Astrocyte of the cerebellum (primary cell): ENCODE results near the gene SMARCA2.
A peak's percentile ranks its signal among the peaks of the same experiment; 100 is the strongest.

Experiments
- DNase-seq: peaks from one replicate; pipeline ENCODE4 v3.0.0-alpha.2; 2011; ENCODE audit warnings: low read depth
- H3K4me3 ChIP-seq: 2 replicates; pipeline ENCODE4 v1.5.1; 2011; ENCODE audit warnings: mild to moderate bottlenecking, low read depth, low read length, moderate library complexity
- CTCF ChIP-seq: IDR thresholded peaks from 2 replicates; pipeline ENCODE4 v1.5.1; 2012; ENCODE audit warnings: low read length, low read depth, moderate library complexity, mild to moderate bottlenecking; ENCODE audit errors: missing control alignments
- in situ Hi-C: cut with HindIII; loops from 2 replicates; pipeline ENCODE4 v1.10.0; 2017; ENCODE audit warnings: low sequenced_read_pairs

The SMARCA2 gene

GRCh38 chr9:2177121-2177520 lies 162.0 kb downstream of the SMARCA2 start:
- H3K4me3 ChIP-seq: no peak overlapping the region
- DNase-seq: no peak
- in situ Hi-C loops: no loop called here
- TF ChIP-seq CTCF: no peak

GRCh38 chr9:2178034-2178734 lies 163.0 kb downstream of the SMARCA2 start:
- TF ChIP-seq CTCF: no peak
- in situ Hi-C loops: no loop called here
- no peak overlapping the region for H3K4me3 ChIP-seq
- no peak for DNase-seq

GRCh38 chr9:2179567-2179966 lies 164.4 kb downstream of the SMARCA2 start:
- H3K4me3 ChIP-seq: no peak overlapping the region
- TF ChIP-seq CTCF: no peak
- DNase-seq: no peak
- in situ Hi-C loops: no loop called here

GRCh38 chr9:2180154-2180553 lies 165.0 kb downstream of the SMARCA2 start:
- no peak for DNase-seq
- in situ Hi-C loops: no loop called here
- no peak for TF ChIP-seq CTCF
- H3K4me3 ChIP-seq: no peak overlapping the region

GRCh38 chr9:2180704-2181103 lies 165.6 kb downstream of the SMARCA2 start:
- TF ChIP-seq CTCF: no peak
- no peak for DNase-seq
- in situ Hi-C loops: no loop called here
- H3K4me3 ChIP-seq: no peak overlapping the region

GRCh38 chr9:2181792-2182191 lies 166.6 kb downstream of the SMARCA2 start:
- TF ChIP-seq CTCF: peak; percentile 38
- in situ Hi-C loops: no loop called here
- no peak overlapping the region for H3K4me3 ChIP-seq
- DNase-seq: no peak
